Activated CD4-positive, alpha-beta T cell treated with anti-CD3 and anti-CD28 coated beads for 4 hours (primary cell): ENCODE measurements around the gene ALDH9A1.
"Not testable (repeated sequence)": the region's sequence is repeated elsewhere in the genome, so short reads cannot be mapped to it uniquely, and the experiment has no call there.

ENCODE experiments used
- DNase-seq, 2 donors: peaks; one replicate each; pipeline ENCODE4 v3.0.0-alpha.2; 2020

Gene ALDH9A1

GRCh38 chr1:165697881-165698760, at the start of gene ALDH9A1:
Gene ALDH9A1, minus strand, starts transcription at chr1:165698562. Its CDS starts 4 bp downstream, at chr1:165698558.
- peak; percentile 76 to 79 for DNase-seq

- DNase-seq = no peak
Observed at GRCh38 chr1:165747632-165748447, 49.5 kb upstream of the ALDH9A1 start.

- not testable (repeated sequence) for DNase-seq
Observed at GRCh38 chr1:165744913-165745312, 46.6 kb upstream of the ALDH9A1 start.

GRCh38 chr1:165742194-165742593, 43.8 kb upstream of the ALDH9A1 start:
- no peak for DNase-seq

GRCh38 chr1:165738794-165739193, 40.4 kb upstream of the ALDH9A1 start:
- no peak for DNase-seq

GRCh38 chr1:165737196-165737595, 38.8 kb upstream of the ALDH9A1 start:
- DNase-seq = no peak

- DNase-seq = no peak
Observed at GRCh38 chr1:165734906-165735305, 36.5 kb upstream of the ALDH9A1 start.

GRCh38 chr1:165726841-165727240, 28.5 kb upstream of the ALDH9A1 start:
- no peak for DNase-seq

- no peak for DNase-seq
Observed at GRCh38 chr1:165726169-165726568, 27.8 kb upstream of the ALDH9A1 start.

GRCh38 chr1:165717918-165718515, 19.7 kb upstream of the ALDH9A1 start:
- peak in 1 of 2 donors; percentile 26 for DNase-seq

GRCh38 chr1:165716265-165717051, 18.1 kb upstream of the ALDH9A1 start:
- not testable (repeated sequence) for DNase-seq

GRCh38 chr1:165712764-165713163, 14.4 kb upstream of the ALDH9A1 start:
- no peak for DNase-seq

GRCh38 chr1:165707984-165708706, 9.8 kb upstream of the ALDH9A1 start:
- DNase-seq = no peak

- DNase-seq = no peak
Observed at GRCh38 chr1:165703648-165704047, 5.3 kb upstream of the ALDH9A1 start.

- not testable (repeated sequence) for DNase-seq
Observed at GRCh38 chr1:165701922-165702321, 3.6 kb upstream of the ALDH9A1 start.

GRCh38 chr1:165699577-165699976, 1.2 kb upstream of the ALDH9A1 start:
- no peak for DNase-seq

GRCh38 chr1:165698761-165699052, 345 bp upstream of the ALDH9A1 start:
- no peak for DNase-seq

- DNase-seq = no peak
Observed at GRCh38 chr1:165697491-165697880, 876 bp downstream of the ALDH9A1 start.

- no peak for DNase-seq
Observed at GRCh38 chr1:165696625-165697100, 1.7 kb downstream of the ALDH9A1 start.

GRCh38 chr1:165695031-165695430, 3.3 kb downstream of the ALDH9A1 start:
- DNase-seq = no peak

GRCh38 chr1:165688046-165688445, 10.3 kb downstream of the ALDH9A1 start:
- DNase-seq = no peak

GRCh38 chr1:165686971-165687433, 11.4 kb downstream of the ALDH9A1 start:
- DNase-seq = no peak
